ENCODE data around the gene SLC1A2.

SLC1A2 gene

GRCh38 chr11:35256296-35256695 is 163.1 kb downstream of the SLC1A2 start:
- no peaks in the 10 kb centered on the region for H3K27me3 ChIP-seq (replicated peaks; ENCODE audit: control insufficient read depth, insufficient read depth, low read length)
- TF ChIP-seq CTCF (IDR thresholded peaks at IDR 0.05; ENCODE audit: insufficient read depth, low read length, poor library complexity, severe bottlenecking): no peak

GRCh38 chr11:35255514-35255913 is 163.8 kb downstream of the SLC1A2 start:
- no peak for TF ChIP-seq CTCF (IDR thresholded peaks at IDR 0.05; ENCODE audit: insufficient read depth, low read length, poor library complexity, severe bottlenecking)
- H3K4me3 ChIP-seq (replicated peaks; ENCODE audit: low read depth, low read length): no peak overlapping the region
- no peaks in the 10 kb centered on the region for H3K36me3 ChIP-seq (ENCODE audit: control insufficient read depth, insufficient read depth, low read length)
- H3K27me3 ChIP-seq (replicated peaks; ENCODE audit: control insufficient read depth, insufficient read depth, low read length): no peaks in the 10 kb centered on the region
- DNase-seq (ENCODE audit: extremely low read depth, insufficient read length): no peak

More at GRCh38 chr11:35256296-35256695, 163.1 kb downstream of the SLC1A2 start:
- no peaks in the 10 kb centered on the region for H3K36me3 ChIP-seq (ENCODE audit: control insufficient read depth, insufficient read depth, low read length)
- H3K4me3 ChIP-seq (replicated peaks; ENCODE audit: low read depth, low read length): no peak overlapping the region
- DNase-seq (ENCODE audit: extremely low read depth, insufficient read length): no peak

- Histone ChIP-seq H3K36me3 (ENCODE audit: control insufficient read depth, insufficient read depth, low read length) (no peaks in the 10 kb centered on the region), H3K27me3 (replicated peaks; ENCODE audit: control insufficient read depth, insufficient read depth, low read length) (no peaks in the 10 kb centered on the region), H3K4me3 (replicated peaks; ENCODE audit: low read depth, low read length) (no peak overlapping the region)
- TF ChIP-seq CTCF (IDR thresholded peaks at IDR 0.05; ENCODE audit: insufficient read depth, low read length, poor library complexity, severe bottlenecking): no peak
- DNase-seq (ENCODE audit: extremely low read depth, insufficient read length): no peak
These were observed 166.1 kb downstream of the SLC1A2 start for GRCh38 chr11:35253237-35253636.

GRCh38 chr11:35250621-35251020 is 168.7 kb downstream of the SLC1A2 start:
- no peaks in the 10 kb centered on the region for H3K27me3 ChIP-seq (replicated peaks; ENCODE audit: control insufficient read depth, insufficient read depth, low read length)
- no peak overlapping the region for H3K4me3 ChIP-seq (replicated peaks; ENCODE audit: low read depth, low read length)
- H3K36me3 ChIP-seq (ENCODE audit: control insufficient read depth, insufficient read depth, low read length): no peaks in the 10 kb centered on the region
- no peak for DNase-seq (ENCODE audit: extremely low read depth, insufficient read length)
- TF ChIP-seq CTCF (IDR thresholded peaks at IDR 0.05; ENCODE audit: insufficient read depth, low read length, poor library complexity, severe bottlenecking): no peak

GRCh38 chr11:35250192-35250591 is 169.2 kb downstream of the SLC1A2 start:
- no peak for TF ChIP-seq CTCF (IDR thresholded peaks at IDR 0.05; ENCODE audit: insufficient read depth, low read length, poor library complexity, severe bottlenecking)
- H3K36me3 ChIP-seq (ENCODE audit: control insufficient read depth, insufficient read depth, low read length): no peaks in the 10 kb centered on the region

More at GRCh38 chr11:35250192-35250591, 169.2 kb downstream of the SLC1A2 start:
- no peak for DNase-seq (ENCODE audit: extremely low read depth, insufficient read length)
- H3K4me3 ChIP-seq (replicated peaks; ENCODE audit: low read depth, low read length): no peak overlapping the region
- H3K27me3 ChIP-seq (replicated peaks; ENCODE audit: control insufficient read depth, insufficient read depth, low read length): no peaks in the 10 kb centered on the region
